Fibroblast of peridontal ligament (primary cell): ENCODE measurements around the gene DHX16.
"Not testable (repeated sequence)": the region's sequence is repeated elsewhere in the genome, so short reads cannot be mapped to it uniquely, and the experiment has no call there.

Source experiments
- DNase-seq: peaks from one replicate; pipeline ENCODE4 v3.0.0-alpha.2; 2010; ENCODE audit errors: extremely low read depth

The DHX16 gene

DNA sequence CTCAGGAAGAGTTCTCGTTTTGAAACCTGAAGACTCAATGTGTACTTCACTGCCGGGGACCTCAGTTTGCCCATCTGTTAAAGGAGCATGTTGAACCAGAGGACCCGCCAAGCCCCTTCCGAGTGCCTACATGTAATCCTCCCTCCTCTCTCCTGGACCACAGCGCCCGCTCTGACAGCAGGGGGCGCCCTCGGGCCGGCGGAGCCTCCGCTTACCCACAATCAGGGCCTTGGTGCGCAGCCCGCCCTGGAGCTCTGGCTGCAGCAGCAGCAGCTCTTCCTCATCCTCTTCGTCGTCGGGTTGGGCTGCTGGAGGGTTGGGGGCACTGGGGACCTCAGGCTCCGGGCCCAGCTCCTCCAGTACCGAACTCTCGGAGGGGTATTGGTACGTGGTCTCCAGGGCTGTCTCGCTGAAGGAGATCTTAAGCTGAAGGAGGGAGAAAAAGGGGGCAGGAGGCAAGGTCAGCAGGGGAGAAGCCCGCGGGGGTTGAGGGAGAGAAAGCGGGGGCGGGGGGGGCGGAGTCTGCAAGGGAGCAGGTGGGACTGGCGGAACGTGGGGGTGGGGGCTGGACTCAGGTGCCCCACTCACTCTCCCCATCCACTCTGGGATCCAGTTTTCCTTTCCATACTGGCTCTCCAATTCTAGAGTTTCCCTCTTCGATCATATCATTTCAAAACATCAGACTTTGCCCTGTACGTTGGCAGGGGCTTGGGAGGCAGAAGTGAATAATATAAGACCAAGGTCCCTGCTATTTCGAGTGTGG, 6.3 kb upstream of the DHX16 start:
- DNase-seq = peak; percentile 75

GRCh38 chr6:30676660-30677285, 4.0 kb upstream of the DHX16 start:
- no peak for DNase-seq

GRCh38 chr6:30670760-30671527, 1.9 kb downstream of the DHX16 start:
- no peak for DNase-seq

DNA sequence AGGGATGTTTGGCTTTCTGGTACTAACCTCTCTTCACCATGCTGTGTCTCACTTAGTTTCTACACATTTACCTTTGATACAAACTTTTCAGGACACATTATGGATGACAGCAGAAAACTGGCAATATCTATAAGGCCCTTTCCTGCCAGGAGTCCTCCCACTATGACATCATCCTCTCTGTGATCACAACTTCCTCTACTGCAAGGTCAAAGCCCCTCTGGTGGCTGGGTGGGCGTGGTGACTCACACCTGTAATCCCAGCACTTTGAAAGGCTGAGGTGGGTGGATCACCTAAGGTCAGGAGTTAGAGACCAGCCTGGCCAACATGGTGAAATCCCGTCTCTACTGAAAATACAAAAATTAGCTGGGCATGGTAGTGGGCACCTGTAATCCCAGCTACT, 6.5 kb downstream of the DHX16 start:
- not testable (repeated sequence) for DNase-seq

DNA sequence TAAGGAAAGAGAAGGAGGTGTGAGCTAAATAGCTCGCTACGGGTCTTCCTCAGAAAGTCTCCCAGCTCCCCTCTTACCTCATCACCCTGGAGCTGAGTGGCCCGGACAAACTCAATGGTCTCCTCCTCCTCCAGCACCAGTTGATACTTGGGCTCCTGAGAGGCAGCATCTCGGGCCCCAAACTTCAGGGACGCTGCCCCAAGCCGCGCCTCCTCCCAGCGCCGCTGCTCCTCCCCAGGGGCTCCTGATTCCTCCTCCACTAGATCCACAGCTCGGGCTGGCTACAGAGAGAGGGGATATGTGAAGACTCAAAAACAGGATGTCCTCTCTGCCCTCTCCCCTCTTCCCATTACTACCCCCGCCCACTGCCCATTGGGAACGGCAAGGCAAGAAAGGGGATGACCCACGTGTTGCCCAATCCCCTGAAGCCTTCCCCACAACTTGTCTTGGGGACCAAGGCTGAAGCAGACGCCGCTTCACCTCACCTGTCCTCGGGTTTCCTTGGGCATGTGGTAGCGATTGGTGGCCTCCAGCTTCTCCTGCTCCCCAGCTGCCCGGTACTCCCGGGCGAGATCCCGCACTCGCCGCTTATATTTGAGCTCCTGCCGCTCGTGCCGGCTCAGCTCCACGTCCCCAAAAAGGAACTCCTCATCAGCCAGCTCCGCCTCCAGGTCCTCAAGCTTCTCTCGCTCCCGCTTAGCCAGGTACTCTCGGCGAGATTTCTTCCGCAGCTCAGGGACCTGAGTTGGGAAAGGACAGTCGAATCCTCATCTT, 7.6 kb downstream of the DHX16 start:
- DNase-seq = no peak

DNA sequence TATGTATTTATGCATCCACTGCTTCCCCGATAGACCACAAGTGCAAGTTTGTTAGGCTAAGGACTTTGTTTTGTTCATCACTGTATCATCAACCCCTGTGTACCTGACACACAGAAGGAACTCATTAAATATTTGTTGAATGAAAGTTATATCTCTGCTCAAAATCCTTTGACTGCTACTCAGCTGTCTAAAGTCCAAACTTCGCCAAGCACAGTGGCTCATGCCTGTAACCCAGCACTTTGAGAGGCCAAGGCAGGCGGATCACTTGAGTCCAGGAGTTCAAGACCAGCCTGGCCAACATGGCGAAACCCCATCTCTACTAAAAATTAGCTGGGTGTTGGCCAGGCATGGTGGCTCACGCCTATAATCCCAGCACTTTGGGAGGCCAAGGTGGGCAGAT, 14.9 kb downstream of the DHX16 start:
- DNase-seq = not testable (repeated sequence)

- no peak for DNase-seq
These were observed 15.4 kb downstream of the DHX16 start for GRCh38 chr6:30657454-30657853.

GRCh38 chr6:30656513-30656912, 16.3 kb downstream of the DHX16 start:
- no peak for DNase-seq

DNA sequence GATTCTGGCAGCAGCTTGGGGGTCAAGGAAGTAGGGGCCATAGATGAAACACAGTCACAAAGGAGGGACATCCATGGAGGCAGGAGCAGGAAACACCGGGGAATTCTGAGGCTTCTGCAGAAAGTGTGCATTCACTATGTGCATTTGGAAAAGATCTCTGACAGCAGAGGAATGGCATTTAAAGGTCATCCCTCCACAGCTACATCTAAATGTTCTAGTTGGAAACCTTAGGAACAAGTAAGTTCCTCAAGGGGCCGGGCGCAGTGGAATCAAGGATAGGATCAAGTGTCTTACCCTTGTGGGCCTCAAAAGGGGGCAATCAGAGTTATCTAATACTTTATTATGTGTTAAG, 17.1 kb downstream of the DHX16 start:
- no peak for DNase-seq

GRCh38 chr6:30654798-30655742, 17.7 kb downstream of the DHX16 start:
- no peak for DNase-seq

DNA sequence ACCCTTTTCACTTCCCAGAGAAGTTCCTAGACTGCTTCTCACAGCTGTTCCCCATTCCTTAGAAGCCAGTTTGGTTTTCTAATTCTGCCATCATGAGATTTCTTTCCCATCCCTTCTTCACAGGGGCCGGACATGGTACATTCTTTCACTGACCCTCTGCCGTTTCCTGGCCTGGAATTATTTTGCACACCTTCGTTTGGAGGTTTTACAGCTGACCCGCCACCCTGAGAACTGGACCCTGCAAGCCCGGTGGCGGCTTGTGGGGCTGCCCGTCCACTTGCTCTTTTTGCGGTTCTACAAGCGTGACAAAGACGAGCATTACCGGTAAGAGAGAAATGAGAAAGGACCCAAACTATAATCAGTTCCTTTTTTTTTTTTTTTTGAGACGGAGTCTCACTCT, 21.7 kb downstream of the DHX16 start:
- DNase-seq = no peak

DNA sequence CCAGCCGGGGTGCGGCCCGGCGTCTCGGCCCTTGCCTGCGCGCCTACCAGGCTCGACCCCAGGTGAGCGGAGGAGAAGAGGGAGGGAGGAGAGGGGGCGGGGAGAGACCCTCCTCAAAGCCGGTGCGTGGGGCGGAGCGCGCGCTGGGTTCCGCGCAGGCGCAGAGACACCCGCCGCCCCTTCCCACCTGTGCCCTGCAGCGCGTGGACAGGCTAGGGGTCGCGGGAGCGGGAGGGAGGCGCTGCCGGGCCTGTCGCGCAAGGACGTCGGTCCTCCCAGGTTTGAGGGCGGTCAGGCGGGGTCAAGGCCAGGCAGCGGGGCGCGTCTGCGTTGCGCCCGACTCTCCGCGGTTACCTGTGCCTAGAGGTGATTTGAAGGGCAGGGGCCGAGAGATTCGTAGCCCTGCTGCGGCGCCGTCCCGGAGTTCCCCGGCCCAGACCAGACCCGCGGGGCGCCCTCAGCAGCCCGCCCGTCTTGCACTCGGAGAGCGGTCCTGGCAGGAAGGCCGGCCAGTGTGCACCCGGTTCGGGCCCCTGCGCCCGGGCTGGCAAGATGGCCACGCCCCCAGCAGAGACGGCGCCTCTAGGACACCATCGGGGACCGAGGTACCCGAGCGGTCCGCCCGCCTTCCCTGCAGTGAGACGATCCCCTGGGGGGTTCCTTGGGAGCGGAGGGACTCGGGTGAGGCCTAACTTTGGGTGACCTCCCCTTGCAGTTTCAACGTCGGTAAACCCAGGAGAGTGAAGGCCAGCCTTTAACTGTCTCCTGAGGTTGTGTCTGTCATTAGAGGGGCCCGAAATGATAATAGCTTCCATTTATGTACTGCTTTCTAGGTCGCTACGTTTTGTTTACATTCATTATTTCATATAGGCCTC, 25.3 kb downstream of the DHX16 start:
- peak; percentile 19 for DNase-seq

GRCh38 chr6:30646450-30647241, 26.2 kb downstream of the DHX16 start, which contains the start of gene C6orf136:
C6orf136 (plus strand) TSS chr6:30647133; CDS start chr6:30647232, 99 bp downstream.
- peak; percentile 90 for DNase-seq

GRCh38 chr6:30645989-30646388, 26.8 kb downstream of the DHX16 start:
- no peak for DNase-seq

DNA sequence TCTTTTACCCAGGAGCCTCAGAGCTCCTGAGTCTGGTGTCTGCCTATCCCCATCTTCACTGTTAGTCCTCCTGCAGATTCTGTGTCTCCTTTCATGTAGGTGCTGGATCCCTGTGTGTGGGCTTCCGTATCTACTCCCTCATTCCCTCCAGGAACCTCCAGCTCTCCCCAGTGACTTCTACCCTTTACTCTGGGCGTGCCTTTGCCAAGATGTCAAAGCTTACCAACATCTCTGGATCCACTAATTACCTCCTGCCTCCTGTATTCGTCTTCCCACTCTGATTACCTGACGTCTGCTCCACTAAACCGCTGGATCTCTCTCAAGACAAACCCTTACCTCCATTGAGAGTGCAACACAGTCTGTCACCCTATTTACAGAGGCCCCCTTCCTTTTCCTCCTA, 28.0 kb downstream of the DHX16 start:
- DNase-seq = no peak

DNA sequence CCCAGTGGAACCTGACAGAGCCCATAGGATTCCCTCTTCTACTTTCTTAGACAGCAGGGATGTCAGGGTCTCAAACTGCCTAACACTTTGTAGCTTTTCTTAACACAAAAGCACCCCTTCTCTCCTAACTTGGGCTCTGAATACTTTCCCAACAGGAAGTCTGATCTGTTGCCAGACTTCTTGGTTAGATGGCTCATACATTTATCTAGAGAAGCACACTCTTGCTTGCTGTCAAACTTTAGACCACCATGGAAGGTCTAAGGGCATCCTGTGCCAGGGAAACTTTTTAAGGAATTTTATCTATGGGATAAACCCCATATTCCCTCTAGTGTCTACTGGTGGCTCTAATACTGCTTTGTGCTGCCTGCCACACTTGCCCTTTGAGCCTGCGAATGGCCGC, 29.1 kb downstream of the DHX16 start:
- no peak for DNase-seq

GRCh38 chr6:30641048-30641447, 31.8 kb downstream of the DHX16 start:
- DNase-seq = no peak

- DNase-seq = no peak
These were observed 32.3 kb downstream of the DHX16 start for GRCh38 chr6:30640481-30640880.

DNA sequence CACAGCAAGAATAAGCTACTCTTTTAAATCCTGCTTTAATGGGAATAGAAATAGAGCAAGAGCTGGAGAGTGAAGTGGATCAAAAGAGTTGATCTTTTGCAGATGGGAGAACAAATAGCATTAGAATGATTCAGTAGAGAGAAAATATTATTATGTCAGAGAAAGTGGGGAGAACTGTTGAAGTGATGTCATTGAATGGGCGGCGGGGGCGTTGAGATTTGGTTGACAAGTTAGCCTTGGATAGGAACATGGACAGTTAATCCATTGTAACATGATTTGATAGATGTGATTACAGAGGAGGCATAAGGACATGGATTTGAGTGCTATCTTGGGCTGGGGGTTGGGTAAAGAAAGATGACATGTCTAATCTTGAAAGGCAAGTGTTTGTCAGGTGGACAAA, 37.0 kb downstream of the DHX16 start:
- no peak for DNase-seq
